Measurements from ENCODE around the gene PAQR8.

PAQR8 gene

DNA sequence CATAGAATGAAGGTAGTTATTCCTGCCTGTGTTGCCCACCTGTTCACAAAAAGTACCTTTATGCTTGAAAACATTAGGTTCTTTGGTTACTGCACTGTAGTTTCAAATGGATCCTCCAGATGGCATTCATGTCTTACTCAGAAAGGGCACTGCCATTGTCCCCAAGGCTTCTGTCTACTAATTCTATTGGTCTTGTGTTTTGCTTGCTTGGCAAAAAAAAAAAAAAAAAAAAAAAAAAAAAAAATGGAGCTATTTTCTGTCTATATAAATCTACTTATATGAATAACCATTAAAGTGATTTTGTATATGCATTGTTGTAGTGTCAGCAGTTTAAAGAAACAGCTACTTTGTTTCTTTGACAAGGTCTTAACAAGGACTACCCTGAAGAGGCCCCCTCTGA, 45.5 kb downstream of the PAQR8 start:
- ChIA-PET POLR2A (interaction anchor here (0.7 kb wide), 1 partner anchor 642 kb away, joined by 6 read pairs; no protein-coding TSS in a partner anchor), CTCF (interaction anchor here (0.6 to 1.6 kb wide), 13 partner anchors 8 to 266 kb away, joined by 3 to 8 read pairs (median 4); partner anchors contain the start of gene TRAM2)
- TF ChIP-seq, protein P1, sequence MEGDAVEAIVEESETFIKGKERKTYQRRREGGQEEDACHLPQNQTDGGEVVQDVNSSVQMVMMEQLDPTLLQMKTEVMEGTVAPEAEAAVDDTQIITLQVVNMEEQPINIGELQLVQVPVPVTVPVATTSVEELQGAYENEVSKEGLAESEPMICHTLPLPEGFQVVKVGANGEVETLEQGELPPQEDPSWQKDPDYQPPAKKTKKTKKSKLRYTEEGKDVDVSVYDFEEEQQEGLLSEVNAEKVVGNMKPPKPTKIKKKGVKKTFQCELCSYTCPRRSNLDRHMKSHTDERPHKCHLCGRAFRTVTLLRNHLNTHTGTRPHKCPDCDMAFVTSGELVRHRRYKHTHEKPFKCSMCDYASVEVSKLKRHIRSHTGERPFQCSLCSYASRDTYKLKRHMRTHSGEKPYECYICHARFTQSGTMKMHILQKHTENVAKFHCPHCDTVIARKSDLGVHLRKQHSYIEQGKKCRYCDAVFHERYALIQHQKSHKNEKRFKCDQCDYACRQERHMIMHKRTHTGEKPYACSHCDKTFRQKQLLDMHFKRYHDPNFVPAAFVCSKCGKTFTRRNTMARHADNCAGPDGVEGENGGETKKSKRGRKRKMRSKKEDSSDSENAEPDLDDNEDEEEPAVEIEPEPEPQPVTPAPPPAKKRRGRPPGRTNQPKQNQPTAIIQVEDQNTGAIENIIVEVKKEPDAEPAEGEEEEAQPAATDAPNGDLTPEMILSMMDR (IDR thresholded peaks at IDR 0.05; ENCODE audit: control extremely low read depth, extremely low read depth, low read depth, missing control alignments), result peak; percentile 29
- DNase-seq (ENCODE audit: extremely low spot score), result no peak

DNA sequence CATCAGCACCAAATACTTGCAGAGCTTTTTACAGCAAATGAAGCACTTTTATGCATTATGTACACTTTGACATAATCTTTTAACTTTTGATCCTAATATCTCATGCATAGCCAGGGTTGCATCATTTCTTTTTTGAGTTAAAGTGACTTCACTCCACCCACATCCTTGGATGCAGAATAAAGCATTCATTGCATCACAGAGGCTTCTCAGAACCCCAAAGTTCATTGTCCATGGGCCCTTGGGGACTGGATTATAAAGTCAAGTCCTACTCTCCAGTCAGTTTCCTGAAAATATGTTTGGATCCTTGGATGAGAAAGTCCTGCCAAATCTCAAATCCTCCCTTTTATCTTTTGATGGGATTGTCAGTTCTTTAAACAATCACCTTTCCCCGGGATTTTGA, 47.5 kb downstream of the PAQR8 start:
- POLR2A ChIA-PET, result no interaction called here

DNA sequence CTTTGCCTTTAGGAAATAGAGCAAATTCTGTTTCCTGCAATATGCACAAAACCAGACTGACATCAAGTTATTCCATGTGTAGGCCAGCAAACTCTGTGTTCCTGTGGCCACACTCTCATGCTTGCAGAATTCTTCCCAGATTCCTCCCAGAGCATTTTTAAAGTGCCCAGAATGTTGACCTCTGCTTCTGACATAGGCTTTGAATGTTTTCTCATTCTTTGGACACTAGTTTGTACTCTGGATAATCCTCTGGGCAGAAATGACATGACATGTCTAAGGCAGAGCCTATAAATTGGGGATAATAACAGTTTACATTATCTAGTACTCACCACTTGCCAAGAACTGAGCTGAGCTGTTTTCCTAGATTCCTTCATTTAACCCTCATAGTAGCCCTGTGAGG, 49.0 kb downstream of the PAQR8 start:
- POLR2A ChIA-PET, result no interaction called here
- TF ChIP-seq, protein P1 (IDR thresholded peaks at IDR 0.05; ENCODE audit: control extremely low read depth, extremely low read depth, low read depth, missing control alignments), result no peak
- CTCF ChIA-PET, result interaction anchor here (0.7 to 0.8 kb wide), 3 partner anchors 11 to 252 kb away, joined by 3 to 4 read pairs (median 3); no protein-coding TSS in a partner anchor
- no peak for DNase-seq (ENCODE audit: extremely low spot score)

More for the DNA sequence above, 47.5 kb downstream of the PAQR8 start:
- DNase-seq (ENCODE audit: extremely low spot score), result no peak
- CTCF ChIA-PET, result interaction anchor here (1.0 to 1.7 kb wide), 3 partner anchors 8 to 241 kb away, joined by 3 read pairs; no protein-coding TSS in a partner anchor
- TF ChIP-seq, protein P1 (IDR thresholded peaks at IDR 0.05; ENCODE audit: control extremely low read depth, extremely low read depth, low read depth, missing control alignments), result no peak

DNA sequence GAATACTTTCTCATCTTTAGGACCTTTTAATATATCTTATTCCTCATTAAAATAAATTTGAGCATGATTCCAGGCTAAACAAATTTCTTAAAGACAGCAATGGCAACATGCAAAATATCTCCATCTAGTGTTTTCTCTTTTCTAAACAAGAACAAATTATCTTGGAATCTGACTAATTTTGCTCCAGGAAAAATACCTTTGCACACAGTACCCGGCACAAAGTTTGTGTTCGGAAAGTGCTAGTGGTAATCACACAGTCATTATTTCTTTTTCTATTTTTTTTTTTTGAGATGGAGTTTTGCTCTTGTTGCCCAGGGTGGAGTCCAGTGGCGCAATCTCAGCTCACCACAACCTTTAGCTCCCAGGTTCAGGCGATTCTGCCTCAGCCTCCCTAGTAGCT, 50.0 kb downstream of the PAQR8 start:
- no peak for DNase-seq (ENCODE audit: extremely low spot score)
- ChIA-PET POLR2A (no interaction called here), CTCF (no interaction called here)
- TF ChIP-seq, protein P1 (IDR thresholded peaks at IDR 0.05; ENCODE audit: control extremely low read depth, extremely low read depth, low read depth, missing control alignments), result no peak

DNA sequence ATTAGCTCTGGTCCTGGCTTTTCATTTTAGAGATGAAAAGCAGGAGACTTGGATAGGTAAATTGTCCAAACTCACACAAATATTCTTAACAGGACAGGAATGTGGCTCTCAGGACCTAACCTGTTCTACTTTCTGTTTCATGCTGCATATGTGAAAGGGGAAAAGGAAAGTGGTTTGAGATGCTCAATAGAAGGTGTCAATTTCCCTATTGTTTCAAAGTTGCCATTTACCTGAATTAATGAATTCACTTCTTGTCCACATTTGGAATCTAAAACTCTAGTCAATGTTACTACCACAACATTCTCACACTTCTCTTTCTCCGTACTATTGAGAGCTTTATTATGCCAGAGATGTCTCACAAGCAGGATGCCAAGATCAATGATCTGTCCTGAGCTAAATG, 53.4 kb downstream of the PAQR8 start:
- DNase-seq (ENCODE audit: extremely low spot score), result no peak
- ChIA-PET CTCF (interaction anchor here (0.7 to 6.9 kb wide), 25 partner anchors 8 to 580 kb away, joined by 3 to 89 read pairs (median 6); partner anchors contain the start of genes GSTA4 and MCM3), POLR2A (no interaction called here)
- TF ChIP-seq, protein P1 (IDR thresholded peaks at IDR 0.05; ENCODE audit: control extremely low read depth, extremely low read depth, low read depth, missing control alignments), result no peak

DNA sequence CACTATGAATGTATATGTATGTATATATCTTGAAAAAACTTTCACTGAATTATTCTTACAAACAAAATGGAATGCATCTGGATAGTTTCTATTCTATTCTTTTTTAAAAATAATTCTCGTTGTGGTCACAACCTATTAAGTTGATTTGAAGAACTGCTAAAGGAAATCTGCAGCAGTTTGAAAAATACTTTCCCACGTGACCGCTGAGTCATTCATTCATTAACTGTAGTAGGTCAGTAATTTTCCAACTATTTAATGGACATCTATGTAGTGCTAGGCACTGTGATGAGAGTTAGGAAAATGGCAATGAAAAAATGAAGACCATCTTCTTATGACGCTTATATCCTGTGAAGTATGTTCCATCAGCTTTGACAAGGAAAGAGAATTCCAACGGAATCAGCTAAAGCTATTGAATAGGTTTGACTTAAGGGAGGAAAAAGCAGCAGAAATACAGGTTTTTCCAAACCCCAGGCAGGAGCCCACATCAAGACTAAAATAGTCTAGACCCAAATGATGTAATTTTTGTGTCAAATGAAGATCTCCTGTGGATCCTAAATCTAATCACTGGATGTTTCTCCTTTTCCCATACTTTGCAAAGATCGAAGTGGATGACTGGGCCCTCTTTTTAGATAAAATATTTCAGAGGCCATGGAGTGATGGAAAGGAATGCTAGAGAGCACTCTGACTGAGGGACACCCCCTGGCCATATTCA, 54.1 kb downstream of the PAQR8 start:
- CTCF ChIA-PET, result interaction anchor here (0.7 to 6.9 kb wide), 30 partner anchors 8 to 640 kb away, joined by 3 to 89 read pairs (median 6); partner anchors contain the start of genes GSTA4, MCM3 and TRAM2
- TF ChIP-seq, protein P1 (IDR thresholded peaks at IDR 0.05; ENCODE audit: control extremely low read depth, extremely low read depth, low read depth, missing control alignments), result no peak
- no peak for DNase-seq (ENCODE audit: extremely low spot score)
- POLR2A ChIA-PET, result no interaction called here
